ENCODE measurements around the gene NEURL1.

The NEURL1 gene

DNA sequence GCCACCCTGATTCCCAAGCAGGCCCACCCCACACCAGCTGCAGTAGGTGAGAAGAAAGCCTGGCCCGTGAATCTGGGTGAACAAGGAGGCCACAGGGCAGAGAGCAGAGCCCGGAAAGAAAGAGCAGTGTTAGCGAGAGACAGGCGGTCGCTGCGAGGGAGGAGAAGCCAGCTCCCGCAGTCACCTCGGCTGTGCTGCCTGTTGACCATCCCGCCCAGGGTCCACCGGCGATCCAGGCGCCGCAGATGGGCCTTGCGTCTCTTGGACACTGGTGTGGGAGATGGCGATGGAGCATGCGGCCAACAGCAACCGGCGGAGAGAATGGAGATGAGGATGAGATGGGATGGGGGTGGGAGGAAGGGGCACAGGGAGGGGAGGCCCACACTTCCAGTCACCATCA lies 128.8 kb downstream of the NEURL1 start:
- no peak overlapping the region for H3K27ac ChIP-seq
- TF ChIP-seq, protein P1, sequence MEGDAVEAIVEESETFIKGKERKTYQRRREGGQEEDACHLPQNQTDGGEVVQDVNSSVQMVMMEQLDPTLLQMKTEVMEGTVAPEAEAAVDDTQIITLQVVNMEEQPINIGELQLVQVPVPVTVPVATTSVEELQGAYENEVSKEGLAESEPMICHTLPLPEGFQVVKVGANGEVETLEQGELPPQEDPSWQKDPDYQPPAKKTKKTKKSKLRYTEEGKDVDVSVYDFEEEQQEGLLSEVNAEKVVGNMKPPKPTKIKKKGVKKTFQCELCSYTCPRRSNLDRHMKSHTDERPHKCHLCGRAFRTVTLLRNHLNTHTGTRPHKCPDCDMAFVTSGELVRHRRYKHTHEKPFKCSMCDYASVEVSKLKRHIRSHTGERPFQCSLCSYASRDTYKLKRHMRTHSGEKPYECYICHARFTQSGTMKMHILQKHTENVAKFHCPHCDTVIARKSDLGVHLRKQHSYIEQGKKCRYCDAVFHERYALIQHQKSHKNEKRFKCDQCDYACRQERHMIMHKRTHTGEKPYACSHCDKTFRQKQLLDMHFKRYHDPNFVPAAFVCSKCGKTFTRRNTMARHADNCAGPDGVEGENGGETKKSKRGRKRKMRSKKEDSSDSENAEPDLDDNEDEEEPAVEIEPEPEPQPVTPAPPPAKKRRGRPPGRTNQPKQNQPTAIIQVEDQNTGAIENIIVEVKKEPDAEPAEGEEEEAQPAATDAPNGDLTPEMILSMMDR (conservative IDR thresholded peaks at IDR 0.05), result no peak
- no peak for TF ChIP-seq ZFX (IDR thresholded peaks at IDR 0.05)

DNA sequence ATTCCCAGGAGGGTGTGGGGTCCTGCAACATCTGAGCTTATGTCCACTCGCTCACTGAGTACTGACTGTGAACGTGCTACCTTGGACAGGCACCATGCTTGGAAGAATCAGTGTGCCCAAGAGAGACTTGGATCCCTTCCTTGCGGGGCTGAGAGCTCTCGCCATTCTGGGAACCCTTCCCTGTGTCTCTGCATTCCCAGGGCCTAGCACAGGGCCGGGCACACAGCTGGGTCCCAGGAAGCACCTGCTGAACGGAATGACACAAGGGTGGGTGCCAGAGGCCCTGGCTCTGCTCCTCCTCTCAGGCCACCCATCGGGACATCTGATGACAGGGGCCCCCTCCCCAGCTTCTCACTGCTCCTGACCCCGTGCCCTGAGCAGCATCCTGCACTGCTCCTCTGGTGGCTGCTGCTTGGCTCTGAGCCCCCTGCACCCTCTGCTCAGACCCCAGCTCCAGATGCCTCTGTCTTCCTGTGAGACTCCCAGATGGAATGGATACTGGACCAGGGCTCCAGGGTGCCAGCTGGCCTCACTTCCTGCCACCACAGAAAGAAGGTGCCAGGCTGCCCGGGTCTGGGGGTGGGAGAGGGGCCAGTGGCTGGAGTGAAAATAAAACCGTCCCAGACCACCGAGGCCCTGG lies 129.6 kb downstream of the NEURL1 start:
- TF ChIP-seq ZFX (IDR thresholded peaks at IDR 0.05), result no peak
- TF ChIP-seq, protein P1 (conservative IDR thresholded peaks at IDR 0.05), result no peak

DNA sequence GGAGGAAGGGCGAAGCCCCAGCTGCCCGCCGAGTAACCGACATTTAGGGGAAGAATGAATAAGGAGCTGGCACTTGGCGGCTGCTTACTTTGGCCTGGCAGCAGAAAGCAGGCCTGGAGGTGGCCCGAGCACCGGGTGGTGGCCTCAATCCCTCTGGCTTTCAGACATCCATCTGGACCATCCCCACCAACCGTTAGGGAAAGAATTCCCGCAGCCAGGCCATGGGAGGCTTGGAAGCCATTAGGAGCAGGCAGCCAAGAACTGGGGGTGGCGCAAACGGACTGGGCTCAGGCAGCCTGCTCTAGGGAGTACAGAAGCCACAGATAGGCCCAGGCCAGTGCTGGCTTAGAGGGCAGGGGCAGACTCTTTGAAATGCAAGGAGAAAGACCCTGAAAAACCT lies 132.7 kb downstream of the NEURL1 start:
- no peak for TF ChIP-seq ZFX (IDR thresholded peaks at IDR 0.05)
- TF ChIP-seq, protein P1 (conservative IDR thresholded peaks at IDR 0.05), result no peak
- no peak overlapping the region for H3K27ac ChIP-seq

More for the DNA sequence above, 129.6 kb downstream of the NEURL1 start:
- H3K27ac ChIP-seq, result no peak overlapping the region

DNA sequence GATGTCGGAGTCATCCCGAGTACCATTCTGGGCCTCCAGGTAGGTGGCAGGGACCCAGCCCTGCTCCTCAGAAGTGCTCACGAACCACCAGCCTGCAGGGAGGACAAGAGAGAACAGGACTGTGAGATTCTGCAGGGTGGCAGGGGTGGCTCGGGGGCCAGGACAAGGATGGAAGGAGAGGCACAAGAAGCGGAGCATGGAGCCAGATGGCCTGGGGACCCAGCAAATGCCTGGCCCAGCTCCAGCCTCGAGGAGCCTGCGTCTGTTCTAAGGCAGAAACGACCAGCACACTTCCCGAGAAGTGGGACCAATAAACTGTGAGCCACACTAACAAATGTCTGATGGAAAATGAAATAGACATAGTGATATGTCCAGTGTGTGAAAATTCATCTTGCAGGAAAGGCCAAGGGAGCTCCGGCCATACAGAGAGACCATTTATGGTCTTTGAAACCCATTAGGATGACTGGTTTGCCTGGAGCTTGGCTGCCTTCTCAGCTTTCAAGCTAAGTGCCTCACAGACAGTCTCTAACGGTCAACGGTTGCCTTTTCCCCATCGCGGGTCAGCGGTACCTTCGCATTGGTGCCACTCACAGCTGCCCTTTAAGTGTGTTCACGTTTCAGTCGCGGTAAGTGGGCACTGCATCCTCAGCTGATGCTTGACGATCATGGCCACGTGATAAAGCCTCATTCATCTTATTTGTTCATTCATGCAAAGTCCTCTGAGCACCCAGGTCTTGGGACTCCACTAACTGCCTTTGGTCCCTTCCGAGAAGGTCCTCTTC lies 133.8 kb downstream of the NEURL1 start:
- TF ChIP-seq, protein P1 (conservative IDR thresholded peaks at IDR 0.05), result no peak
- TF ChIP-seq ZFX (IDR thresholded peaks at IDR 0.05), result no peak
- no peak overlapping the region for H3K27ac ChIP-seq

GRCh38 chr10:103627893-103628292 lies 134.4 kb downstream of the NEURL1 start:
- H3K27ac ChIP-seq, result no peak overlapping the region
- TF ChIP-seq, protein P1 (conservative IDR thresholded peaks at IDR 0.05), result no peak

DNA sequence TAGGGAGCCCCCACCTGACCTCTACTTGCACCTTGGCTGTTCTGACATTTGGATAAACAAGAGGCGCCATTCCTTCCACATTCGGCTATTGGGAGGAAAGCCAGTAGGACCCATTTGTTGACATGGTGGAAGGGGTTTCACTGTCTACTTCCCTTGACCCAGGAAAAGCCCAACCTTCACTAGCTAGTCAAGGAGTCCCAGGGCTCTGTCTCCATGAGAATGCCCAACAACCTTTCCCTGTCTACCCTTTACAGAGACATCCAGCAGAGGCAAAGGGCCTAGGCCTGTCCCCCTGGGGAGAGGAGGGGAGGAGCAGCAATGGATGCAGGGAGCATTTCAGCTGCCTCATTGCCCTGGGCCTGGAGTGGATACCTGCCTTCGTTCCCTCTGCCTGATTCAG lies 136.1 kb downstream of the NEURL1 start:
- TF ChIP-seq ZFX (IDR thresholded peaks at IDR 0.05), result no peak
- TF ChIP-seq, protein P1 (conservative IDR thresholded peaks at IDR 0.05), result no peak
- H3K27ac ChIP-seq, result no peak overlapping the region

DNA sequence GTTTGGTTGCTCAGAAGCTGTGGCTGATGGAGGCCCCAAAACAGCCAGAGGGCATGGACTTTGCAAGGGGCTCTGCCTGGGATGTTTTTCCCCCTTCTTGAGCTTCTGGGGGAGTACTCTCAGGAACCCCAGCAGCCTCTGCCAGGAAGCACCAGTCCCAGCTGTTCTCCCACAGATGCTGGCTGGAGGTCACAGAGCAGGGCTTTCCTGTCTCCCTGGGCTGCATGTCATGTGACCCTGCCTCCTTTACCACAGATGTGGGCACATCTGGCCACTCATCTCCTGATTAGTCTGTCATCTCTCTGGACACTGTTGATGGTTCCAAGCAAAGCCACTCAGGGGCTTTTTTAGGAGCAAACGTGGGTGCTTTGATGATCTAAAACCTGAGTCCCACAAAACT lies 136.7 kb downstream of the NEURL1 start:
- H3K27ac ChIP-seq, result no peak overlapping the region
- no peak for TF ChIP-seq ZFX (IDR thresholded peaks at IDR 0.05)
- TF ChIP-seq, protein P1 (conservative IDR thresholded peaks at IDR 0.05), result no peak

Measured in C4-2B (cell line).